ENCODE data around the gene ZP1. TPM values are rescaled to one million over a fixed set of nuclear protein-coding genes. Genes with fewer than 3 reads are reported as not detected.

ZP1 gene
- total and polyA plus RNA-seq, 10 donors, result 0.05 to 0.07 TPM; not detected in 8

DNA sequence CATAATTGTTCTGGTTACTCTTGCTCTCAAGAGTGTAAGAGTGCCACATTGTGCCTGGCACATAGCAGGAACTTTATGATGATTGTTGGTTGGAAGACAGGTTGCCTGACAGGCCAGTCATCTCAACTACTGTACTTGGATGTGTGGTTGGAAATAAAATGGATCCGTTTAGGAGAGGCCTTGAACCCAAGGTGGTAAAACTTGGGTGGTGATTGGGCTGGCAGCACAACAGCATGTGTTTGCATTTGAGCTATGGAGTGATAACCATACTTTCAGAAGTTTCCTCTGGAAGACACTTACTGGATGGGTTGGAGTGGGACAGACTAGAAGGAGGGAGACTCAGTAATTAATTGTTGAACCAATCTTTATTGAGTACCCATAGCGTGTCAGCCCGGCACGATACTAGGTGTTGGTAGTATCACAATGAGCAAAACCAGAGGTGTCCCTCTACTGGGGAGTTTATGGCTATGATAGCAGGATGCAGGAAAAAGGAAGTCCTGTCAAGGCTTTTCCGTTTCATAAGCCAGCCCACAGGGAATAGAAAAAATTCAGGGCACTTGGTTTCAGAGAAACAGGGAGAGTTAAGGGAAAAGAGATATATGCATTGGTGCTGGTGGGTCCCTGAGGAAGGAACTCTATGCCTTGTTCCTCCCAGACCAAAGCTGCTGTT, 43.5 kb downstream of the ZP1 start:
- peak overlapping the region; percentile 50 to 97 (median 96) for H3K27ac ChIP-seq
- TF ChIP-seq, protein P1, sequence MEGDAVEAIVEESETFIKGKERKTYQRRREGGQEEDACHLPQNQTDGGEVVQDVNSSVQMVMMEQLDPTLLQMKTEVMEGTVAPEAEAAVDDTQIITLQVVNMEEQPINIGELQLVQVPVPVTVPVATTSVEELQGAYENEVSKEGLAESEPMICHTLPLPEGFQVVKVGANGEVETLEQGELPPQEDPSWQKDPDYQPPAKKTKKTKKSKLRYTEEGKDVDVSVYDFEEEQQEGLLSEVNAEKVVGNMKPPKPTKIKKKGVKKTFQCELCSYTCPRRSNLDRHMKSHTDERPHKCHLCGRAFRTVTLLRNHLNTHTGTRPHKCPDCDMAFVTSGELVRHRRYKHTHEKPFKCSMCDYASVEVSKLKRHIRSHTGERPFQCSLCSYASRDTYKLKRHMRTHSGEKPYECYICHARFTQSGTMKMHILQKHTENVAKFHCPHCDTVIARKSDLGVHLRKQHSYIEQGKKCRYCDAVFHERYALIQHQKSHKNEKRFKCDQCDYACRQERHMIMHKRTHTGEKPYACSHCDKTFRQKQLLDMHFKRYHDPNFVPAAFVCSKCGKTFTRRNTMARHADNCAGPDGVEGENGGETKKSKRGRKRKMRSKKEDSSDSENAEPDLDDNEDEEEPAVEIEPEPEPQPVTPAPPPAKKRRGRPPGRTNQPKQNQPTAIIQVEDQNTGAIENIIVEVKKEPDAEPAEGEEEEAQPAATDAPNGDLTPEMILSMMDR (IDR thresholded peaks at IDR 0.05 in 8 of 11, conservative IDR thresholded peaks at IDR 0.05 in 3 of 11), result peak in 7 of 11 experiments; percentile 6 to 46 (median 37)
- TF ChIP-seq POLR2A (IDR thresholded peaks at IDR 0.05) (no peak), POLR2AphosphoS5 (IDR thresholded peaks at IDR 0.05) (peak in 1 of 3 donors; percentile 37)
- 41 to 50% (median 48%) methylated on average over 5 of the region's 5 CpGs for WGBS, 5 donors

DNA sequence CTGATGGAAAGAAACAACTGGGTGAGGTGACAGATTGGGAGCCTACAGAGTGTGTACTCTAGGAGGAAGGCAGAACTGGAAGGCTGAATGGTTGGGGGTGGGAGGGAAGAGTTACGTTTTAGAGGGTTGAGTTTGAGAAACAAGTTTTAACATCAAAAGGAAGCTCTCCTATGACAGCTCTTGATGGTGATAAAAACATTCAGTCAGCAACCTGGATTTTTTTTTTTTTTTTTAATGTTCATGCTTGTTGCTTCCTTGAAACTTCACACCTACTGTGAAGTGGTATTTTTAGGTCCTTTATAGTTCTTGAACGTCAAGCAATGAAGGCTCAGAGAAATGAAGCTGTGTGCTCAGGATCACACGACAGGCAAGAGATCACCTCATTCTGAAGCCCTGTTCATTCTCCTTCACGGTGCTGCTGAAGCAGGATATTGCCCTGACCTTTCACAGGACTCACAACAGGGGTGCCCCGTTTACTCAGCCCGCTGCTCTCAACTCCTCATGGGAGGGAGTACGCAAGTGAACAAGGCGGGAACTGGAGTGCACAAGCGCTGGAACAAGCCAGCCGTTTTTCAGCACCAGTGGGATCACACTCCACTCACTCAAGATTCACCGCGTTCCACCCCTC, 45.0 kb downstream of the ZP1 start:
- WGBS, 5 donors, result 62 to 72% (median 68%) methylated on average over 12 of the region's 12 CpGs
- Histone ChIP-seq H3K36me3 (no peaks in the 10 kb centered on the region), H3K27ac (peak overlapping the region; percentile 91 to 97 (median 96)), H3K9me3 (no peaks in the 10 kb centered on the region), H3K4me3 (peak overlapping the region in 1 of 8 donors; percentile 0), H3K4me1 (peaks cover 38 to 88% (median 65%) of the 10 kb centered on the region in 6 donors), H3K27me3 (replicated peaks in 1 of 7) (no peaks in the 10 kb centered on the region)
- TF ChIP-seq, protein P1 (IDR thresholded peaks at IDR 0.05 in 8 of 11, conservative IDR thresholded peaks at IDR 0.05 in 3 of 11), result no peak
- no peak for TF ChIP-seq POLR2A (IDR thresholded peaks at IDR 0.05)
- no peak for TF ChIP-seq POLR2AphosphoS5 (IDR thresholded peaks at IDR 0.05)
- intact Hi-C loops (cut with DNase I; ENCODE audit: low total_unique reads), result no loop called here
- no peak for DNase-seq

More for the DNA sequence above, 43.5 kb downstream of the ZP1 start:
- Histone ChIP-seq H3K4me3 (no peak overlapping the region), H3K27me3 (replicated peaks in 1 of 7) (no peaks in the 10 kb centered on the region), H3K4me1 (peaks cover 30 to 84% (median 58%) of the 10 kb centered on the region in 6 donors), H3K36me3 (no peaks in the 10 kb centered on the region), H3K9me3 (no peaks in the 10 kb centered on the region)
- intact Hi-C loops (cut with DNase I; ENCODE audit: low total_unique reads), result no loop called here
- no peak for DNase-seq

DNA sequence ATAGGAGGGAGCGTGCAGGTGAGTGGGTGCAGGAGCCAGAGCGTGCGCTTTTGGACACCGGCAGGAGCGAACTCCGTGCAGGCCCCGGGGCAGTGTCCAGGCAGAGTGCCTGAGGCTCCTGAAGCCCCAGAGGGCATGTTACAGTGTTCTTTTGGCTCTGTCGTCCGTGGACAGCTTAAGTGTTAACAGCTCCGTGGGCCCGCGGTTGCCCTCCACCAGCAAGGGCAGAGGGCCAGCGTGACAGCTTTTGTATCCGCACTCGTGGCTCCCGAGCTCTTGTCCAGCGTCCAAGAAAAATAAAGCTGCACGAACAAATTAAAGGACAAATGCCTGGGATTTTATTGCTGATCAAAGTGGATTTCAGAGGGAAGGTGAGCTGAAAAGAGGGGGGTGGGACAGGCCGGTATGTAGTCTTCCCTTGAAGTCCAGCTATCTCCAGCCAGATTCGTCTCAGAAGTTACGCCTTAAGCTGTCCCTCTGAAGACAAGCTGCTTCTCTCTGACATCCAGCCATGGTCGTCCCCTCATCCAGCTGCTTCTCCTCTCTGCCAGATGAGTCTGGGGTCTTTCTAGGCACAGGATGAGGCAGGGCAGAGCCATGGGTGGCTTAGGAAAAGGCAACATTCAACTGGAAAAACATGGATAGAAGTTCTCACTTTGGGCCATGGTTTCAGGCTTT, 45.6 kb downstream of the ZP1 start:
- Histone ChIP-seq H3K27me3 (replicated peaks in 1 of 7) (no peaks in the 10 kb centered on the region), H3K27ac (peak overlapping the region; percentile 91 to 97 (median 96)), H3K9me3 (no peaks in the 10 kb centered on the region), H3K4me1 (peaks cover 38 to 88% (median 67%) of the 10 kb centered on the region in 6 donors), H3K36me3 (no peaks in the 10 kb centered on the region), H3K4me3 (peak overlapping the region in 4 of 8 donors; percentile 80 to 98 (median 92))
- peak; percentile 82 for DNase-seq
- WGBS, 5 donors, result 81 to 90% (median 84%) methylated on average over 22 of the region's 22 CpGs
- intact Hi-C loops (cut with DNase I; ENCODE audit: low total_unique reads), result no loop called here
- TF ChIP-seq POLR2A (IDR thresholded peaks at IDR 0.05), result no peak
- TF ChIP-seq, protein P1 (IDR thresholded peaks at IDR 0.05 in 8 of 11, conservative IDR thresholded peaks at IDR 0.05 in 3 of 11), result no peak
- no peak for TF ChIP-seq POLR2AphosphoS5 (IDR thresholded peaks at IDR 0.05)

All from spleen (tissue), 11 donors.